ENCODE results near the gene FOXE3.

Gene FOXE3

GRCh38 chr1:47388891-47389238, 27.2 kb upstream of the FOXE3 start:
- Histone ChIP-seq H3K27ac (ENCODE audit: low read length) (no peak overlapping the region), H3K27me3 (ENCODE audit: control insufficient read depth, insufficient read depth, low read length) (peaks cover 12% of the 10 kb centered on the region), H3K36me3 (ENCODE audit: control insufficient read depth, low read depth, low read length) (no peaks in the 10 kb centered on the region), H3K9ac (ENCODE audit: low read length) (no peak overlapping the region), H3K9me3 (ENCODE audit: control insufficient read depth, low read depth, low read length) (no peaks in the 10 kb centered on the region), H3K4me1 (ENCODE audit: control insufficient read depth, low read depth, low read length) (no peaks in the 10 kb centered on the region), H3K4me3 (ENCODE audit: low read length) (no peak overlapping the region)

GRCh38 chr1:47389731-47390130, 26.4 kb upstream of the FOXE3 start:
- Histone ChIP-seq H3K27me3 (ENCODE audit: control insufficient read depth, insufficient read depth, low read length) (peaks cover 12% of the 10 kb centered on the region), H3K4me3 (ENCODE audit: low read length) (no peak overlapping the region), H3K36me3 (ENCODE audit: control insufficient read depth, low read depth, low read length) (no peaks in the 10 kb centered on the region)

GRCh38 chr1:47390843-47391242, 25.2 kb upstream of the FOXE3 start:
- Histone ChIP-seq H3K27me3 (ENCODE audit: control insufficient read depth, insufficient read depth, low read length) (peaks cover 12% of the 10 kb centered on the region), H3K4me1 (ENCODE audit: control insufficient read depth, low read depth, low read length) (no peaks in the 10 kb centered on the region), H3K27ac (ENCODE audit: low read length) (no peak overlapping the region), H3K4me3 (ENCODE audit: low read length) (no peak overlapping the region), H3K36me3 (ENCODE audit: control insufficient read depth, low read depth, low read length) (no peaks in the 10 kb centered on the region), H3K9ac (ENCODE audit: low read length) (no peak overlapping the region), H3K9me3 (ENCODE audit: control insufficient read depth, low read depth, low read length) (no peaks in the 10 kb centered on the region)

More at GRCh38 chr1:47389731-47390130, 26.4 kb upstream of the FOXE3 start:
- Histone ChIP-seq H3K4me1 (ENCODE audit: control insufficient read depth, low read depth, low read length) (no peaks in the 10 kb centered on the region), H3K27ac (ENCODE audit: low read length) (no peak overlapping the region), H3K9me3 (ENCODE audit: control insufficient read depth, low read depth, low read length) (no peaks in the 10 kb centered on the region), H3K9ac (ENCODE audit: low read length) (no peak overlapping the region)

- Histone ChIP-seq H3K9ac (ENCODE audit: low read length) (no peak overlapping the region), H3K4me3 (ENCODE audit: low read length) (no peak overlapping the region), H3K27ac (ENCODE audit: low read length) (no peak overlapping the region), H3K36me3 (ENCODE audit: control insufficient read depth, low read depth, low read length) (no peaks in the 10 kb centered on the region), H3K9me3 (ENCODE audit: control insufficient read depth, low read depth, low read length) (no peaks in the 10 kb centered on the region), H3K4me1 (ENCODE audit: control insufficient read depth, low read depth, low read length) (no peaks in the 10 kb centered on the region), H3K27me3 (ENCODE audit: control insufficient read depth, insufficient read depth, low read length) (peaks cover 5% of the 10 kb centered on the region)
Observed at GRCh38 chr1:47393141-47393540, 22.9 kb upstream of the FOXE3 start.

GRCh38 chr1:47395433-47395832, 20.7 kb upstream of the FOXE3 start:
- H3K27me3 ChIP-seq (ENCODE audit: control insufficient read depth, insufficient read depth, low read length), result no peaks in the 10 kb centered on the region
- H3K36me3 ChIP-seq (ENCODE audit: control insufficient read depth, low read depth, low read length), result no peaks in the 10 kb centered on the region
- H3K27ac ChIP-seq (ENCODE audit: low read length), result no peak overlapping the region
- no peaks in the 10 kb centered on the region for H3K9me3 ChIP-seq (ENCODE audit: control insufficient read depth, low read depth, low read length)
- H3K4me1 ChIP-seq (ENCODE audit: control insufficient read depth, low read depth, low read length), result no peaks in the 10 kb centered on the region
- no peak overlapping the region for H3K9ac ChIP-seq (ENCODE audit: low read length)
- H3K4me3 ChIP-seq (ENCODE audit: low read length), result no peak overlapping the region

GRCh38 chr1:47396671-47397196, 19.4 kb upstream of the FOXE3 start:
- Histone ChIP-seq H3K27ac (ENCODE audit: low read length) (no peak overlapping the region), H3K9ac (ENCODE audit: low read length) (no peak overlapping the region), H3K9me3 (ENCODE audit: control insufficient read depth, low read depth, low read length) (no peaks in the 10 kb centered on the region), H3K27me3 (ENCODE audit: control insufficient read depth, insufficient read depth, low read length) (peaks cover 7% of the 10 kb centered on the region), H3K4me1 (ENCODE audit: control insufficient read depth, low read depth, low read length) (no peaks in the 10 kb centered on the region), H3K4me3 (ENCODE audit: low read length) (no peak overlapping the region), H3K36me3 (ENCODE audit: control insufficient read depth, low read depth, low read length) (no peaks in the 10 kb centered on the region)

GRCh38 chr1:47399138-47399845, 16.8 kb upstream of the FOXE3 start:
- H3K9ac ChIP-seq (ENCODE audit: low read length), result no peak overlapping the region
- no peaks in the 10 kb centered on the region for H3K9me3 ChIP-seq (ENCODE audit: control insufficient read depth, low read depth, low read length)
- H3K27me3 ChIP-seq (ENCODE audit: control insufficient read depth, insufficient read depth, low read length), result peaks cover 9% of the 10 kb centered on the region
- no peaks in the 10 kb centered on the region for H3K36me3 ChIP-seq (ENCODE audit: control insufficient read depth, low read depth, low read length)
- no peak overlapping the region for H3K4me3 ChIP-seq (ENCODE audit: low read length)
- H3K27ac ChIP-seq (ENCODE audit: low read length), result no peak overlapping the region
- no peaks in the 10 kb centered on the region for H3K4me1 ChIP-seq (ENCODE audit: control insufficient read depth, low read depth, low read length)

- Histone ChIP-seq H3K9me3 (ENCODE audit: control insufficient read depth, low read depth, low read length) (no peaks in the 10 kb centered on the region), H3K4me1 (ENCODE audit: control insufficient read depth, low read depth, low read length) (no peaks in the 10 kb centered on the region), H3K9ac (ENCODE audit: low read length) (no peak overlapping the region), H3K36me3 (ENCODE audit: control insufficient read depth, low read depth, low read length) (no peaks in the 10 kb centered on the region), H3K27me3 (ENCODE audit: control insufficient read depth, insufficient read depth, low read length) (peaks cover 9% of the 10 kb centered on the region), H3K27ac (ENCODE audit: low read length) (no peak overlapping the region), H3K4me3 (ENCODE audit: low read length) (no peak overlapping the region)
Observed at GRCh38 chr1:47399846-47400155, 16.3 kb upstream of the FOXE3 start.

GRCh38 chr1:47401761-47402160, 14.3 kb upstream of the FOXE3 start:
- Histone ChIP-seq H3K27me3 (ENCODE audit: control insufficient read depth, insufficient read depth, low read length) (peaks cover 9% of the 10 kb centered on the region), H3K4me1 (ENCODE audit: control insufficient read depth, low read depth, low read length) (no peaks in the 10 kb centered on the region)

GRCh38 chr1:47402591-47402990, 13.5 kb upstream of the FOXE3 start:
- H3K9ac ChIP-seq (ENCODE audit: low read length), result no peak overlapping the region
- no peaks in the 10 kb centered on the region for H3K9me3 ChIP-seq (ENCODE audit: control insufficient read depth, low read depth, low read length)
- no peaks in the 10 kb centered on the region for H3K4me1 ChIP-seq (ENCODE audit: control insufficient read depth, low read depth, low read length)
- H3K27ac ChIP-seq (ENCODE audit: low read length), result no peak overlapping the region
- H3K36me3 ChIP-seq (ENCODE audit: control insufficient read depth, low read depth, low read length), result no peaks in the 10 kb centered on the region
- H3K27me3 ChIP-seq (ENCODE audit: control insufficient read depth, insufficient read depth, low read length), result peaks cover 9% of the 10 kb centered on the region
- no peak overlapping the region for H3K4me3 ChIP-seq (ENCODE audit: low read length)

More at GRCh38 chr1:47401761-47402160, 14.3 kb upstream of the FOXE3 start:
- Histone ChIP-seq H3K27ac (ENCODE audit: low read length) (no peak overlapping the region), H3K4me3 (ENCODE audit: low read length) (no peak overlapping the region), H3K9me3 (ENCODE audit: control insufficient read depth, low read depth, low read length) (no peaks in the 10 kb centered on the region), H3K9ac (ENCODE audit: low read length) (no peak overlapping the region), H3K36me3 (ENCODE audit: control insufficient read depth, low read depth, low read length) (no peaks in the 10 kb centered on the region)

- Histone ChIP-seq H3K4me1 (ENCODE audit: control insufficient read depth, low read depth, low read length) (no peaks in the 10 kb centered on the region), H3K27ac (ENCODE audit: low read length) (no peak overlapping the region), H3K36me3 (ENCODE audit: control insufficient read depth, low read depth, low read length) (no peaks in the 10 kb centered on the region), H3K9me3 (ENCODE audit: control insufficient read depth, low read depth, low read length) (no peaks in the 10 kb centered on the region), H3K27me3 (ENCODE audit: control insufficient read depth, insufficient read depth, low read length) (peaks cover 9% of the 10 kb centered on the region), H3K9ac (ENCODE audit: low read length) (no peak overlapping the region), H3K4me3 (ENCODE audit: low read length) (no peak overlapping the region)
Observed at GRCh38 chr1:47403321-47403910, 12.7 kb upstream of the FOXE3 start.

- Histone ChIP-seq H3K4me3 (ENCODE audit: low read length) (no peak overlapping the region), H3K27me3 (ENCODE audit: control insufficient read depth, insufficient read depth, low read length) (peaks cover 9% of the 10 kb centered on the region), H3K9me3 (ENCODE audit: control insufficient read depth, low read depth, low read length) (no peaks in the 10 kb centered on the region), H3K36me3 (ENCODE audit: control insufficient read depth, low read depth, low read length) (no peaks in the 10 kb centered on the region), H3K9ac (ENCODE audit: low read length) (no peak overlapping the region), H3K27ac (ENCODE audit: low read length) (no peak overlapping the region), H3K4me1 (ENCODE audit: control insufficient read depth, low read depth, low read length) (no peaks in the 10 kb centered on the region)
Observed at GRCh38 chr1:47405697-47406096, 10.4 kb upstream of the FOXE3 start.

All from iPS-18a (cell line).